Uterus (tissue), 4 donors: Measurements from ENCODE around the gene HMGN1. TPM values are rescaled to one million over a fixed set of nuclear protein-coding genes. Genes with fewer than 3 reads are reported as not detected.

Experiments
- DNase-seq, 2 donors: peaks; one replicate each; pipeline ENCODE4 v3.0.0-alpha.2; 2019 to 2020
- H3K27ac ChIP-seq, 2 donors: fragments of 200-600 bp; sonication (generic); 1 replicate in 1 of 2; 2 replicates in 1 of 2; pipeline ENCODE4 v1.5.1; 2016 to 2018
- H3K27me3 ChIP-seq, 2 donors: fragments of 200-600 bp; sonication (generic); one replicate each; pipeline ENCODE4 v1.5.1; 2018 to 2019; ENCODE audit warnings: control low read depth in 1 of 2
- H3K36me3 ChIP-seq, 2 donors: fragments of 200-600 bp; sonication (generic); one replicate each; pipeline ENCODE4 v1.5.1; 2019; ENCODE audit warnings: control low read depth in 1 of 2
- H3K4me1 ChIP-seq, 2 donors: fragments of 200-600 bp; sonication (generic); one replicate each; pipeline ENCODE4 v1.5.1; 2018 to 2019; ENCODE audit warnings: control low read depth in 1 of 2
- H3K4me3 ChIP-seq, 2 donors: fragments of 200-600 bp; sonication (generic); 1 replicate in 1 of 2; 2 replicates in 1 of 2; pipeline ENCODE4 v1.5.1; 2018 to 2019; ENCODE audit warnings: mild to moderate bottlenecking in 1 of 2
- H3K9me3 ChIP-seq, 2 donors: fragments of 200-600 bp; sonication (generic); one replicate each; pipeline ENCODE4 v1.5.1; 2019; ENCODE audit warnings: control low read depth in 1 of 2
- CTCF ChIP-seq, 4 experiments: fragments of 200-600 bp in 2 of 4; fragments of 450-650 bp in 2 of 4; sonication (generic) in 2 of 4; IDR thresholded peaks; one replicate each; pipeline ENCODE4 v1.5.1; 2016 to 2019; ENCODE audit warnings: antibody characterized with exemption in 4 of 4, mild to moderate bottlenecking in 2 of 4, moderate library complexity in 1 of 4
- POLR2A ChIP-seq, 2 donors: fragments of 450-650 bp; IDR thresholded peaks; one replicate each; pipeline ENCODE4 v1.6.1; 2016; ENCODE audit warnings: antibody characterized with exemption in 2 of 2, mild to moderate bottlenecking in 1 of 2, moderate library complexity in 1 of 2
- intact Hi-C: fragments of 100-400 bp; cut with DNase I; formaldehyde crosslinking; loops from one replicate; pipeline ENCODE4 v1.15.1; 2023; ENCODE audit warnings: low total_unique reads
- total RNA-seq, 4 donors: library from RNA; depleted of rRNA in 3 of 4; stranded (reverse); fragments of >200 nt in 3 of 4; gene quantifications; one replicate each; pipeline versions ENCODE4 v1.1.0 to v1.2.4, GENCODE V29; 2014 to 2023
- donor health status: DM: yes; HTN: yes; CAD: no.

Gene HMGN1
- 100 to 1,000 TPM in 2 of 4 donors, 10 to 100 TPM in 2; 87.9 to 222 (median 102) TPM for total RNA-seq

GRCh38 chr21:39348355-39349210 lies at the start of gene HMGN1:
TSS of gene HMGN1 (minus strand) at chr21:39349088. CDS start at chr21:39348917, 171 bp downstream.
- peak within 1 kb of the TSS; percentile 94 to 99 for H3K27ac ChIP-seq
- DNase-seq: peak; percentile 82 to 84
- peaks cover 0 to 13% of the 10 kb centered on the region in 2 donors for H3K4me1 ChIP-seq
- intact Hi-C loops: no loop called here
- H3K36me3 ChIP-seq: no peaks in the 10 kb centered on the region
- H3K4me3 ChIP-seq: peak within 1 kb of the TSS; percentile 54 to 88
- H3K27me3 ChIP-seq: no peaks in the 10 kb centered on the region
- peak in 3 of 4 experiments; percentile 4 to 47 (median 11) for TF ChIP-seq CTCF (IDR thresholded peaks at IDR 0.05)
- TF ChIP-seq POLR2A (IDR thresholded peaks at IDR 0.05): peak; percentile 64 to 79
- no peaks in the 10 kb centered on the region for H3K9me3 ChIP-seq

GRCh38 chr21:39397646-39398385 lies 48.9 kb upstream of the HMGN1 start:
- Histone ChIP-seq H3K4me3 (no peak overlapping the region), H3K9me3 (no peaks in the 10 kb centered on the region), H3K27ac (no peak overlapping the region), H3K36me3 (no peaks in the 10 kb centered on the region), H3K27me3 (no peaks in the 10 kb centered on the region), H3K4me1 (no peaks in the 10 kb centered on the region)
- DNase-seq: no peak
- intact Hi-C loops: no loop called here
- TF ChIP-seq POLR2A (IDR thresholded peaks at IDR 0.05) (no peak), CTCF (IDR thresholded peaks at IDR 0.05) (no peak)

- Histone ChIP-seq H3K36me3 (no peaks in the 10 kb centered on the region), H3K4me1 (no peaks in the 10 kb centered on the region), H3K27me3 (no peaks in the 10 kb centered on the region), H3K4me3 (no peak overlapping the region), H3K27ac (no peak overlapping the region), H3K9me3 (no peaks in the 10 kb centered on the region)
- intact Hi-C loops: no loop called here
- no peak for DNase-seq
- TF ChIP-seq CTCF (IDR thresholded peaks at IDR 0.05) (no peak), POLR2A (IDR thresholded peaks at IDR 0.05) (no peak)
These were observed 44.1 kb upstream of the HMGN1 start for GRCh38 chr21:39392981-39393380.

- intact Hi-C loops: no loop called here
- no peaks in the 10 kb centered on the region for H3K9me3 ChIP-seq
- H3K27me3 ChIP-seq: no peaks in the 10 kb centered on the region
- peaks cover 0 to 3% of the 10 kb centered on the region in 2 donors for H3K4me1 ChIP-seq
- TF ChIP-seq POLR2A (IDR thresholded peaks at IDR 0.05): no peak
- no peak for TF ChIP-seq CTCF (IDR thresholded peaks at IDR 0.05)
- H3K4me3 ChIP-seq: no peak overlapping the region
- no peaks in the 10 kb centered on the region for H3K36me3 ChIP-seq
- no peak for DNase-seq
- H3K27ac ChIP-seq: no peak overlapping the region
These were observed 41.4 kb upstream of the HMGN1 start for GRCh38 chr21:39390212-39390765.
